B cell (primary cell): ENCODE results near the gene SEC14L6.

Experiments used
- EZH2 ChIP-seq: IDR thresholded peaks from 2 replicates; pipeline ENCODE4 v1.6.1; 2012; ENCODE audit warnings: borderline replicate concordance, low read depth, mild to moderate bottlenecking, moderate library complexity, low read length; ENCODE audit not compliant: insufficient read depth, poor library complexity, severe bottlenecking
- TF ChIP-seq, protein P1 (sequence below): fragments of 200-600 bp; IDR thresholded peaks from one replicate; pipeline ENCODE4 v1.8.0; 2022; ENCODE audit warnings: antibody characterized with exemption, mild to moderate bottlenecking

DNA sequence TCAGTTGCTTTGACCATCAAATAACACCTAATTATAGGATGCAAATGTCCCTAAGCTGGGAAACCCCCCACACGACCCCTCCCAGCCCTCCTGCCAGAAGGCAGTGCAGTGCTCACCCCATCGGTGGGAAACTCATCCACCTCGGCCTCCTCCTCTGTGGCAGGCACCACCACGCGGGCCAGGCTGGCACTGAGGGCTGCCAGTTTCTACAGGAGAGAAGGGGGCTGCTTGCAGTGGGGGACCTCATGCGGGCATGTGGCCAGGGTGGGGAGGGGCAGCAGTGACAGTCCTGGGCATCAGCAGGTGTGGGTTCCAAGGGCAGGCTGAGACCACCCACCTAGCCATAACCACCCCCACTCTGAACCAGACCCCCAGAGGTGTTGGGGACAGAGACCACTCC is 34.4 kb upstream of the SEC14L6 start:
- no peak for TF ChIP-seq EZH2
- TF ChIP-seq, protein P1, sequence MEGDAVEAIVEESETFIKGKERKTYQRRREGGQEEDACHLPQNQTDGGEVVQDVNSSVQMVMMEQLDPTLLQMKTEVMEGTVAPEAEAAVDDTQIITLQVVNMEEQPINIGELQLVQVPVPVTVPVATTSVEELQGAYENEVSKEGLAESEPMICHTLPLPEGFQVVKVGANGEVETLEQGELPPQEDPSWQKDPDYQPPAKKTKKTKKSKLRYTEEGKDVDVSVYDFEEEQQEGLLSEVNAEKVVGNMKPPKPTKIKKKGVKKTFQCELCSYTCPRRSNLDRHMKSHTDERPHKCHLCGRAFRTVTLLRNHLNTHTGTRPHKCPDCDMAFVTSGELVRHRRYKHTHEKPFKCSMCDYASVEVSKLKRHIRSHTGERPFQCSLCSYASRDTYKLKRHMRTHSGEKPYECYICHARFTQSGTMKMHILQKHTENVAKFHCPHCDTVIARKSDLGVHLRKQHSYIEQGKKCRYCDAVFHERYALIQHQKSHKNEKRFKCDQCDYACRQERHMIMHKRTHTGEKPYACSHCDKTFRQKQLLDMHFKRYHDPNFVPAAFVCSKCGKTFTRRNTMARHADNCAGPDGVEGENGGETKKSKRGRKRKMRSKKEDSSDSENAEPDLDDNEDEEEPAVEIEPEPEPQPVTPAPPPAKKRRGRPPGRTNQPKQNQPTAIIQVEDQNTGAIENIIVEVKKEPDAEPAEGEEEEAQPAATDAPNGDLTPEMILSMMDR = no peak
